HCT116 (cell line): ENCODE results near the gene TMOD1. TPM values are rescaled to one million over a fixed set of nuclear protein-coding genes. Genes with fewer than 3 reads are reported as not detected.

Source experiments
- ATAC-seq: fragments of 200-7000 bp; cut with Tn5 transposase; 2 replicates; pipeline ENCODE4 v1.9.1; 2020; ENCODE audit warnings: mild to moderate bottlenecking, moderate library complexity
- BruUV-seq: library from RNA; stranded (reverse); fragments of 400-500 nt; replicated peaks from 2 replicates; lab custom pipeline; 2021; lab: Mats Ljungman, UMichigan
- CTCF ChIA-PET: fragments of 300-600 bp; sonication (Branson Sonifier 250); formaldehyde crosslinking; loops from one replicate; lab custom pipeline; 2021; ENCODE audit warnings: antibody characterized with exemption; lab: Charles Lee
- POLR2A ChIA-PET: fragments of 300-600, 350-600 bp; sonication (Branson Sonifier 250); formaldehyde crosslinking; loops from one replicate; lab custom pipeline; 2021; ENCODE audit warnings: antibody characterized with exemption; lab: Charles Lee
- RAD21 ChIA-PET, 2 experiments: fragments of 300-600 bp; sonication (Branson Sonifier 250); formaldehyde crosslinking; loops; one replicate each; lab custom pipeline; 2023; ENCODE audit warnings: low total read pairs in 2 of 2; ENCODE audit not compliant: uncharacterized antibody in 2 of 2, unreplicated experiment in 2 of 2, low non-redundant PET in 1 of 2; lab: Charles Lee
- DNase-seq: peaks from one replicate; pipeline ENCODE4 v3.0.0-alpha.2; 2010; ENCODE audit warnings: low read depth, low spot score
- H2AFZ ChIP-seq: fragments of 200-600 bp; shearing (Covaris generic), sonication (generic); 2 replicates; pipeline ENCODE4 v1.6.1; 2017; ENCODE audit warnings: low read depth, mixed run types, mixed read lengths, antibody characterized with exemption, low read length; ENCODE audit not compliant: poor library complexity, severe bottlenecking
- H3K27ac ChIP-seq: 2 replicates; pipeline ENCODE4 v1.5.1; 2012; ENCODE audit warnings: low read depth, low read length
- H3K27me3 ChIP-seq: fragments of 200-600 bp; sonication (generic); 2 replicates; pipeline ENCODE4 v1.6.1; 2016; ENCODE audit warnings: mixed run types, low read length, mixed read lengths; ENCODE audit not compliant: insufficient read depth
- H3K36me3 ChIP-seq, 2 experiments: fragments of 200-500 bp in 1 of 2; fragments of 200-600 bp in 1 of 2; sonication (Bioruptor generic) in 1 of 2; sonication (generic) in 1 of 2; 2 replicates each; pipeline versions ENCODE4 v1.5.1 to v1.6.1; 2014 to 2016; ENCODE audit warnings: low read length in 2 of 2, inconsistent platforms in 1 of 2, mixed read lengths in 1 of 2, mixed run types in 1 of 2; ENCODE audit not compliant: insufficient read depth in 2 of 2, control insufficient read depth in 1 of 2
- H3K4me1 ChIP-seq, 2 experiments: fragments of 200-600 bp in 1 of 2; sonication (generic) in 1 of 2; 2 replicates each; pipeline versions ENCODE4 v1.5.1 to v1.6.1; 2012 to 2017; ENCODE audit warnings: low read length in 2 of 2, inconsistent platforms in 1 of 2, mild to moderate bottlenecking in 1 of 2, mixed read lengths in 1 of 2, mixed run types in 1 of 2, moderate library complexity in 1 of 2; ENCODE audit not compliant: insufficient read depth in 2 of 2, control insufficient read depth in 1 of 2
- H3K4me2 ChIP-seq: fragments of 200-600 bp; sonication (generic); 2 replicates; pipeline ENCODE4 v1.6.1; 2017; ENCODE audit warnings: mixed run types, low read length, mixed read lengths
- H3K4me3 ChIP-seq, 2 experiments: fragments of 200-600 bp in 1 of 2; sonication (generic) in 1 of 2; replicated peaks in 1 of 2; 2 replicates each; pipeline ENCODE4 v1.5.1; 2011 to 2016; ENCODE audit warnings: low read length in 2 of 2, control low read depth in 1 of 2, low read depth in 1 of 2, mild to moderate bottlenecking in 1 of 2, mixed read lengths in 1 of 2, mixed run types in 1 of 2
- H3K79me2 ChIP-seq: fragments of 200-600 bp; sonication (generic); 2 replicates; pipeline ENCODE4 v1.6.1; 2017; ENCODE audit warnings: mild to moderate bottlenecking, mixed run types, low read length, moderate library complexity, mixed read lengths; ENCODE audit not compliant: insufficient read depth
- H3K9ac ChIP-seq: fragments of 200-600 bp; sonication (generic); 2 replicates; pipeline ENCODE4 v1.6.1; 2016; ENCODE audit warnings: low read length, mixed read lengths
- H3K9me2 ChIP-seq: fragments of 200-600 bp; sonication (generic), shearing (Covaris generic); 2 replicates; pipeline ENCODE4 v1.6.1; 2017; ENCODE audit warnings: mixed run types, mild to moderate bottlenecking, moderate library complexity; ENCODE audit not compliant: insufficient read depth
- H3K9me3 ChIP-seq, 2 experiments: fragments of 200-500 bp in 1 of 2; fragments of 200-600 bp in 1 of 2; sonication (Bioruptor generic) in 1 of 2; sonication (generic) in 1 of 2; 2 replicates each; pipeline ENCODE4 v1.6.1; 2014 to 2017; ENCODE audit warnings: low read length in 2 of 2, mixed read lengths in 2 of 2, inconsistent platforms in 1 of 2, low read depth in 1 of 2, mild to moderate bottlenecking in 1 of 2, mixed run types in 1 of 2, moderate library complexity in 1 of 2; ENCODE audit not compliant: control insufficient read depth in 1 of 2, insufficient read depth in 1 of 2
- H4K20me1 ChIP-seq: fragments of 200-600 bp; sonication (generic), shearing (Covaris generic); 2 replicates; pipeline ENCODE4 v1.6.1; 2017; ENCODE audit warnings: mixed run types, mild to moderate bottlenecking, moderate library complexity; ENCODE audit not compliant: insufficient read depth
- EGR1 ChIP-seq: IDR thresholded peaks from 2 replicates; pipeline ENCODE4 v1.6.1; 2012; ENCODE audit warnings: low read depth
- EZH2phosphoT487 ChIP-seq: fragments of 200-600 bp; IDR thresholded peaks from 2 replicates; pipeline ENCODE4 v1.6.1; 2018; ENCODE audit warnings: antibody characterized with exemption, borderline replicate concordance
- JUND ChIP-seq: IDR thresholded peaks from 2 replicates; pipeline ENCODE4 v1.6.1; 2012
- MAX ChIP-seq: IDR thresholded peaks from 2 replicates; pipeline ENCODE4 v1.6.1; 2012
- POLR2AphosphoS5 ChIP-seq: IDR thresholded peaks from 2 replicates; pipeline ENCODE4 v1.6.1; 2011; ENCODE audit warnings: mild to moderate bottlenecking, low read depth, low read length, moderate library complexity
- REST ChIP-seq: IDR thresholded peaks from 2 replicates; pipeline ENCODE4 v1.6.1; 2012; ENCODE audit warnings: low read depth
- SRF ChIP-seq: IDR thresholded peaks from 2 replicates; pipeline ENCODE4 v1.6.1; 2012; ENCODE audit warnings: low read depth
- TCF7L2 ChIP-seq: IDR thresholded peaks from 2 replicates; pipeline ENCODE4 v1.7.0; 2011; ENCODE audit warnings: borderline replicate concordance, inconsistent platforms; ENCODE audit not compliant: insufficient read depth, insufficient read length; ENCODE audit errors: extremely low read depth
- intact Hi-C: fragments of 100-400 bp; cut with micrococcal nuclease; formaldehyde crosslinking; loops from 2 replicates; pipeline ENCODE4 v1.10.0; 2022
- total RNA-seq: library from RNA; stranded (reverse); gene quantifications from one replicate; pipeline ENCODE4 v1.2.1, GENCODE V29; 2021; ENCODE audit not compliant: unreplicated experiment
- TF ChIP-seq, protein P1 (sequence below): IDR thresholded peaks from 2 replicates; pipeline ENCODE4 v1.6.1; 2012

Gene TMOD1
- total RNA-seq, 1 experiment from 2014 or later = 4.4 TPM

- Histone ChIP-seq H2AFZ (no peak overlapping the region), H3K4me1 (no peaks in the 10 kb centered on the region), H3K4me2 (no peak overlapping the region), H3K36me3 (no peaks in the 10 kb centered on the region), H3K4me3 (no peak overlapping the region), H3K79me2 (no peaks in the 10 kb centered on the region), H3K9me3 (no peaks in the 10 kb centered on the region), H3K9ac (no peak overlapping the region), H3K27me3 (no peaks in the 10 kb centered on the region), H3K27ac (no peak overlapping the region), H3K9me2 (no peaks in the 10 kb centered on the region), H4K20me1 (no peaks in the 10 kb centered on the region)
- BruUV-seq = no TSS peak
- POLR2A ChIA-PET = no interaction called here
- DNase-seq (no peak), ATAC-seq (no peak)
- RAD21 ChIA-PET = no interaction called here
- CTCF ChIA-PET = no interaction called here
- TF ChIP-seq, protein P1, sequence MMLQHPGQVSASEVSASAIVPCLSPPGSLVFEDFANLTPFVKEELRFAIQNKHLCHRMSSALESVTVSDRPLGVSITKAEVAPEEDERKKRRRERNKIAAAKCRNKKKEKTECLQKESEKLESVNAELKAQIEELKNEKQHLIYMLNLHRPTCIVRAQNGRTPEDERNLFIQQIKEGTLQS = no peak
- no peak for TF ChIP-seq EZH2phosphoT487
- no peak for TF ChIP-seq MAX
- no peak for TF ChIP-seq JUND
- TF ChIP-seq REST = no peak
- no peak for TF ChIP-seq TCF7L2
- no peak for TF ChIP-seq SRF
- no peak for TF ChIP-seq EGR1
- no peak for TF ChIP-seq POLR2AphosphoS5
- intact Hi-C loops = no loop called here
These were observed 54.7 kb downstream of the TMOD1 start for GRCh38 chr9:97556036-97556720.
